ENCODE data around the gene EZH2.

The EZH2 gene

GRCh38 chr7:148898845-148899484 is 14.9 kb upstream of the EZH2 start:
- DNase-seq: no peak

- no peak for DNase-seq
Observed at GRCh38 chr7:148894591-148894990, 10.5 kb upstream of the EZH2 start.

DNA sequence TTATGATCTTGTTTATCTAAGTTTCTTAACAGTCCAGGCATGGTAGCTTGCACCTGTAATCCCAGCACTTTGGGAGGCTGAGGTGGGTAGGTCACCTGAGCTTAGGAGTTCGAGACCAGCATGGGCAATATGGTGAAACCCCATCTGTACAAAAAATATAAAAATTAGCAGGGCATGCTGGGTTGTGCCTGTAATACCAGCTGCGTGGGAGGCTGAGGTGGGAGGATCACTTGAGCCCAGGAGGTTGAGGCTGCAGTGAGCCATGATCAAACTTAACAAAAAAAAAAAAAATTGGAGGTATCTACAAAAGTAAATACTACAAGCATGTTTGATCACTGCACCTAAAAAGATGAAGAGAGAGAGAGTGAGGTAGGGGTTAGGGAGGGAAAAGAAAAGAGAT is 9.0 kb upstream of the EZH2 start:
- DNase-seq: no peak

- DNase-seq: no peak
Observed at GRCh38 chr7:148888300-148888699, 4.2 kb upstream of the EZH2 start.

GRCh38 chr7:148886844-148887243 is 2.8 kb upstream of the EZH2 start:
- no peak for DNase-seq

DNA sequence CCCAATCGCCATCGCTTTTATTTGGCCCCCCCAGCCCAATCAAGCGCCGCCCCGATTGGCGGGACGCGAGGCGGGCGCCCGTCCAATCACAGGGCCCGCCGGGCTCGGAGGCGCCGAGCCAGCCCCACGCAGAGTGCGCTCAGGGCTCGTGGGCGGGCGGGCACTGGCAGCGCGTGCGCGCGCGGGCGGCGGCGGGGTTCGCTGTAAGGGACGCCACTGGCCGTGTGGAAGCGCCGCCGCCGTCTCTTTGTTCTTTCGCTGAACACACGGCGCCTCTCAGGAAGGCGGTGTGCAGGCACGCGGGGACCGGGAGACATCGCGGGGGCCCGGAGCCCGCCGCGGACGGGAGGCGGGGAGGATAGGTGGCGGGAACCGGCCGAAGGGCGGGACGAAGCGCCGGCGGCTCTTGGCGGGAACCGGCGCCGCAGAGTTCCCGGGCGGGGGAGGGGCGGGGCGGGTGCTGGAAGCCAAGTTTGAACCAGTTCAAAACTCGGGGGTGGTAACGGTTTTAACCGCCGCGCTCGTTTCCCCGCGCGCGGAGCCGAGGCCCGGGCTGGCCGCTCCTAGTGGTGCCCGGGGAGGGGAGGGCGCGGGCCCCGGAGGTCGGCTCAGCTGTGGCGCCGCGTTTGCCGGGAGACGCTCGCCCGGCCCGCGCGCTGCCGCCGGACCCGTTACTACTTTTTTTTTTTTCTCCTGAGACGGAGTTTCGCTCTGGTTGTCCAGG is 370 bp upstream of the EZH2 start:
- peak; percentile 94 for DNase-seq

GRCh38 chr7:148883266-148884048 is 634 bp downstream of the EZH2 start:
- DNase-seq: peak; percentile 66

GRCh38 chr7:148882841-148883265 is 1.2 kb downstream of the EZH2 start:
- DNase-seq: peak; percentile 66

DNA sequence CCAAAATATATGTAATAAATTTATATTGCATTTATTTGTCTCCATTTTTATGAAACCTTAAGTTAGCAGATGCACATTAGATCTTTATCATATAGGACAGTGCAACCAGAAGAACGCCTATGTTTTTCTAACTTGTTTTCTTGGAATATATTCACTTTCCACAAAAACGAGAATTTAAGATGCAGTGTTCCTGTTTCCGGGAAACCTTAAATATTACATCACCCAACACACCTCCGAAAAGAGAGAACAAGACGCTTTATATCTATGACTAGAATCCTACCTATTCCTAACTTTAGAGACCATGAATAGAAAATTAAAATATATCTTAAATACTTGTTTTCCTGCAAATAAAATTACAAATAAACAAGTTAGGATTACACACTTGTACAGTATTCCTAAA is 1.9 kb downstream of the EZH2 start:
- DNase-seq: no peak

DNA sequence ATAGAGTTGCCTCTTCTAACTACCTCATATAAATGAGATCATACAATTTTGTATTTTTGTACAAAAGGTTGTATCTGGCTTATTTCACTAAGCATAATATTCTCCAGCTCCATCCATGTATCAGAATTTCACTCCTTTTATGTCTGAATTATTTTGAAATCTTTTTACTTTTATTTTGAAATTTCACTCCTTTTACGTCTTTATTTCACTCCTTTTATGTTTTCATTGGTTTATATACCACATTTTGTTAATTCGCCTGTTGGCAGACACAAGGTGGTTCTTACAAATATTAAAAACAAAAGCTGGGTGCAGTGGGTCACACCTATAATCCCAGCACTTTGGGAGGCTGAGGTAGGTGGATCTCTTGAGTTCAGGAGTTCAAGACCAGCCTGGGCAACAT is 5.8 kb downstream of the EZH2 start:
- DNase-seq: no peak

DNA sequence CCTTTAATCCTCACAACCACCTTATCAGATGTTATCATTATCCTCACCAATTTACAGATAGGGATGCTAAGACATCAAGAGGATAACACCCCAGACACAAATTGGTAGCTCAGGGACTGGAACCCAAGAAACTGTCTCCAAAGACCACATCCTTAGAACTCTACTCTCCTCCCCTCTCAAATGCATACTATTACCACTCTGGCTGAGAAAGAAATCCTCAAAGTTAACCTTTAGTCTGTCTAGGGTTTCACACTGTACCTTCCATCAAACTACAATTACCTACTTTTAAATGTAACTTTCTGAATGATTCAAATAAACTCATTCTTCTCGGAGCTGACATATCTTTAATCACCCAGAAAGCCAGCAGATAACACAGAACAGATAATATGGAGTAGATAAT is 6.6 kb downstream of the EZH2 start:
- no peak for DNase-seq

GRCh38 chr7:148872188-148872587 is 11.9 kb downstream of the EZH2 start:
- DNase-seq: no peak

GRCh38 chr7:148871551-148871950 is 12.5 kb downstream of the EZH2 start:
- DNase-seq: no peak

DNA sequence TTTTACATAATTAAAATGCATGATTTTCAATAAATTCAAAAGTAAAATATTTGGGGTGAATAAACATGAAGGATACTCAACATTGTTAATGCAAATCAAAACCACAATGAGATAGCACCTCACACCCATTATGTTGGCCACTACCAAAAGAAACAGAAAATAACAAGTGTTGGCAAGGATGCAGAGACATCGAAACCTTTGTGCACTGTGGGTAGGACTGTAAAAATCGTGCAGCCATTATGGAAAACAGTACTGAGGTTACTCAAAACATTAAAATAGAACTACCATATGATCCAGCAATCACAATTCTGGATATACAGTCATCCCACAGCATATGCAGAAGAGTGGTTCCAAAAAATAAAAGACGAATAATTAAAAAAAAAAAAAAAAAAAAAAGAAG is 13.1 kb downstream of the EZH2 start:
- no peak for DNase-seq

DNA sequence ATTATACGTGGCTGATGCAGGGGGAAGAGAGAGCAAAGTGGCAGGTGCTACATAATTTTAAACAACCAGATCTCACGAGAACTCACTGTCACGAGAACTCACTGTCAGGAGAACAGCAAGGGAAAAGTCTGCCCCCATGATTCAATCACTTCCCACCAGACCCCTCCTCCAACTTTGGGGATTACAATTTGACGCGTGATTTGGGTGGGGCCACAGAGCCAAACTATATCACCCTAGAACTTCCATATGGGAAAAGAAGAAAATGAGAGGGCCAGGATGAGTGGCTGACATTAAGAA is 15.8 kb downstream of the EZH2 start:
- DNase-seq: no peak

GRCh38 chr7:148867596-148868377 is 16.3 kb downstream of the EZH2 start:
- DNase-seq: no peak

DNA sequence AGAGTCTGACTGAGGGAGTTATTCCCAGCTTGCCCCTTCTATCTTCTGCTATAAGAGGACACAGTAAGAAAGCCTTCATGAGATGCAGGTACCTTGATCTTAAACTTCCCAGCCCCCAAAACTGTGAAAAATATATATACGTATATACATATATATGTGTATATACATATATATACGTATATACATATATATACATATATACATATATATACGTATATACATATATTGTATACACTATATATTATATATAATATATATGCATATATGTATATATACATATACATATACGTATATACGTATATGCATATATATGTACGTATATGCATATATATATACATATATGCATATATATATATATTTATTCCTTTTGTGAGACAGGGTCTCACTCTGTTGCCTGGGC is 17.7 kb downstream of the EZH2 start:
- DNase-seq: no peak

GRCh38 chr7:148865283-148865682 is 18.8 kb downstream of the EZH2 start:
- DNase-seq: no peak

- DNase-seq: no peak
Observed at GRCh38 chr7:148863324-148863723, 20.8 kb downstream of the EZH2 start.

DNA sequence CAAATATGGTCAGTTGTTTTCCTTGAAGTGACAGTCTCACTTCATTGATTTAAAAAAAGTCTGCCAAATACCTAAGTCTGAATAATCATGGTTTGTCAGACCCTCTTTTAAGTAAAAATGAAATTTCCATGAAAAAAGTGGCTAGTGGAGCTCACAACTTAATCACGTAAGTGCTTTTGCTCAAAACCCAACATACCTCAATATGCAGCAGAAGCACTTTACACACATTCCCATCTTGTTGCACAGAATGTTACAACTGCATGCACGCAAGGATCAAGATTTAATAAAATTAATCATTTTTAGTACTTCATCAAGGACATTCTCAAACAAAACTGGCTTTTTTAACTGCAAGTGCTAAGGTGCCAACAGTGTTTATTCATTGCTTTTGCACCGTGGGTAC is 21.6 kb downstream of the EZH2 start:
- no peak for DNase-seq

GRCh38 chr7:148858489-148858888 is 25.6 kb downstream of the EZH2 start:
- no peak for DNase-seq

- DNase-seq: no peak
Observed at GRCh38 chr7:148856891-148857290, 27.2 kb downstream of the EZH2 start.

DNA sequence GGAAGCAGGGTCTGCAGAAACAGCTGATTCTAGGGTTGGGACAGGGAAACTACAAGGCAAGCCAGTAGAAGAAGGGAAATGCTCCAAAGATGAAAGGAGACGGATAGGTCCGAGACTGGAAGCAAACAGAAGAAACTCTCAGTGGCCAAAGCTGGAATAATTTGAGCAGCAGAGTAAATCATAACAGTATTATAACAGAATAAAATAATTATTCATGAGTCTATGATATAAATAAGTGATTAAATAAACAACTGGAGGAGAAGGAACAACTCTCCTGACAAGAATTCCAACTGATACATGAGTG is 27.6 kb downstream of the EZH2 start:
- DNase-seq: no peak

GRCh38 chr7:148854983-148855382 is 29.1 kb downstream of the EZH2 start:
- DNase-seq: peak; percentile 14
